SW480 (cell line): Measurements from ENCODE around the gene HIVEP3.

ENCODE experiments used
- DNase-seq: peaks from one replicate; pipeline ENCODE4 v3.0.0-alpha.2; 2016; ENCODE audit warnings: low spot score

HIVEP3 gene

GRCh38 chr1:41847733-41848132 lies 71.0 kb downstream of the HIVEP3 start:
- DNase-seq = no peak

DNA sequence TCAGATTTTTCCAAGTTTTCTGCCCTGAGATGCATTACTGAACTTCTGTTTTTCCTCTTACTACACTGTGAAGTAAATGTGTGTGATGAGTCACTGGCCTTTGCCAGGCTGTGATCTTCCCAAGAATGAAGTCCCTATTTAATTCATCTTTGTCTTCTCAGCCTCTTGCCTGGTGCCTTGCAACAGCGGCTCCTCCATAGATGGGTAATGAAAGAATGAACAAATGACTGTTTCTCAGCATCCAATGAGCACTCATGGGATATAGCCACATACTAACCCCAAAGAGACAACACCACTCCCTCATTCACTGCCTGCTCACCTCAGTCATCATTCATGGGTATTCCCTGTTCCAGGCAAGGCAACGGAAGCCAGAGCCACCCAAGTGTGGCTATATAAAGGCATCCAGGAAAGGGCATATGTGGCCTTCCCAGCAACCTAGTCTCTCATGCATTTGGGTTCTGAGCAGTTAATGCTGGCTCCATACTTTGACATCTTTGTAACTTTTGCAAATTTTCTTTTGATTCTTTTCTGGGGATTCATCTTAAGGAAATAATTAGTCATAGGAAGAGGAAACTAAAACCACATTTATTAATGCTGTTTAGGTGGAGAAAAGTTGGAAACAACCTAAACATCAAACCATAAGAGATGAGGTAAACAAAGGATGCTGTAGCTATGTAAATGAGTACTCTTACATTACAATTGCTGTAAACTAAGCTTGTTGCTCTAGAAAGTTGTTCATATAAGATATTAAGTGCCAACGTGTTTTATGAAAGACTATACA lies 71.9 kb downstream of the HIVEP3 start:
- no peak for DNase-seq

DNA sequence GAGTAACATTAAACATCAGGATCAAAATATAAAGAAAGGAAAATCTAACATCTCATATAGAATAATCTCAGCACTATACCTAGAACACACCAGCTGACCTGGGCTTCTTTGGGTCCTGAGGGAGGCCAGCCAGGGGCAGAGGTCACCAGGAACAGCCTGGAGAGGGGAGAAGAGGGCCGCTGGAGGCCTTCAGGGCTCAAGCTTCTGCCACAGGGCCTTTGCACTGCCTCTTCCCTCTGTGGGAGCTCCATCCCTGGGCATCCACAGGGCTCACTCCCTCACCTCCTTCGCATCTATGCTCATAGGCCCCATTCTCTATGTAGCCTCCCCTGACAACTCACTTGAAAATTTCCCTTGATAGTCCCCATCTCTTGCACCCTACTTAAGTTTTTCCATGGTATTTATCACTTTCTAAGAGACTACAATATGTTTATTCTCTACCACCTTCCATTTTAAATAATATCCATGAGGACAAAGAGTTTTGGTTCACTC lies 73.9 kb downstream of the HIVEP3 start:
- no peak for DNase-seq

DNA sequence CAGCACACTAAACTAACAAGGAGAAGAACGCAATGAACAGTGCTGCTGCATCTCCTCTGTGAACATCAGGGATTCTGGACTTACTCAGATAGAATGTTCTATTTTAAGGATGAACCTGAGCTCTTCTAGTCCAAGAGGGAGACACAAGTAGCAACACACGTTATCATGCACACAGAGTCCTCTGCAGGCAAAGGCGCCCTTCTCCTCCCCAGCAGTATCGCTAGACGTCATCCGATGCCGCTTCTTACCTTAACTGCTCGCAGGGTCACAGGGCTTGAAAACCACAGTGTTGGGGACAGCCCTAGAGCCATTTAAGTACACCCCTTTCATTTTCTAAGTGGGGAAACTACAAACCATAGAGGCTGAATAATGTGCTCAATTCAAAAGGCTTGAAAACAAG lies 74.5 kb downstream of the HIVEP3 start:
- DNase-seq = no peak

DNA sequence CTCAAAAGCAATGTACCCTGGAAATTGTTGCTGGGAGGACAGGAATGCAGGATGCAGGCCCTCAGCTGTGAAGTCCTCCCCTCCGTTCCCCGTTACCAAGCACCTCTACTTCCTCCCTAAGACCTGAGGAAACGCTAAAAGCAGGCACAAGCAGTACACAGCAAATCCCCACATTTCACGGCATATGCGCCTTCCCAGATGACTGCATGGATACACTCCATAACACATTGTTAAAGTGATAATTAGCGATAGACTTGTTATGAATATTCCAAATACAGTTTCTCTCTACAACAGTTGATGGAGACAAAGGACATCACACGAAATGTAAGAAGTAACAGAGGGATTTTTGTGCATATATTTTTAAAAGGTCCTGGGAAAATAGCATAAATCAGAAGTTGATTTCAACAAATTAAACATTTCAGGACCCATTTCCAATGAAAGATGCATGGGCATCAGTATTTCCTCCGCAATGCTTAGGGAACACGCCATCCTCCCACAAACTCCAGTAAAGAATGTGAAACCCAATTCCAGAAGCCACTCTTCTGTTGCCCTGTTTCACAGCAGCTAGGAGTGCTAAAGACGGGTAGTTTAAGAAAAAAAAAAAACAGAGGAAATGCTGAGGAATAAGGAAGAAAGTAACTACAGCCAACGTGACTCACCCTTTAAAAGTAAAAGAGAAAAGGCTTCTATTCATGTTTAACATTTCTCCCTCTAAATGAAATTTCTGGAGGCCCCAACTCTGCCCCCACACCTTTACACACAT lies 75.5 kb downstream of the HIVEP3 start:
- DNase-seq = no peak

GRCh38 chr1:41842326-41842725 lies 76.4 kb downstream of the HIVEP3 start:
- DNase-seq = no peak

- DNase-seq = peak; percentile 98
Observed at GRCh38 chr1:41840592-41841246, 78.0 kb downstream of the HIVEP3 start.

DNA sequence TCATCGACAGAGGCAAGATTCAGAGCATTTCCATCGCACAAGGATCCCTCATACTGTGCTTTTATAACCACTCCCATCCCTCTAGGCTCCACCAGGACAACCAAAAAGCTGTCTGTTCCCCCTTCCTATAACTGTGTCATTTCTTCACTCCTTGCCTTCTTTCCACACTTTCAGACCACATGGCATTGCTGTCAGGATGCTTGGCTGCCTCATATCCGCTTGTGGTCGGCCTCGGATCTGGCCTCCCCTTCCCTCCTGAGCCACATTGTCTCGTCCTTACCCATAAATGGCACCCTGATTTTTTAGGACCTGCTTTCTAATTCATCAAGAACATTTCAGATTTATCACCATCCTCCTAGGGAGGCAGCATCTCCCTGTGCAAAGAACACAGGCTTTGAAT lies 80.5 kb downstream of the HIVEP3 start:
- DNase-seq = no peak

DNA sequence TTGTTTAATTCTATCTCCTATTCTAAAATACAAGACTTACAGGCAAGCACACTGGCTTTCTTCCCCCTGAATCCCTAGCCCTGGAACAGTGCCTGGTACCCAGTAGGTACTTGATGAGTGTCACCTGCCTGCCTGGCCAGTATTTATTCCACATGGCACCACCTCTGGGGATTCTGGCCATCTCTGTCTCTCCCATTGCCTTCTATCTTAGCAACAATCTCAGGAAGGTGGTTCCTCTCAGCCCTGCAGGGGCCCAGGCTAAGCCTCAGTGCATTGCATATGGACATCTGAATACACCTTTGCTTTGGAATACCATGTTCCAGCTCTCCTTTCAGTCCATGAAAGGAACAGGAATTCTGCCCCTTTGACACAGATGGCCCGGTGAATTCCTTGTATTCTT lies 81.0 kb downstream of the HIVEP3 start:
- DNase-seq = no peak

DNA sequence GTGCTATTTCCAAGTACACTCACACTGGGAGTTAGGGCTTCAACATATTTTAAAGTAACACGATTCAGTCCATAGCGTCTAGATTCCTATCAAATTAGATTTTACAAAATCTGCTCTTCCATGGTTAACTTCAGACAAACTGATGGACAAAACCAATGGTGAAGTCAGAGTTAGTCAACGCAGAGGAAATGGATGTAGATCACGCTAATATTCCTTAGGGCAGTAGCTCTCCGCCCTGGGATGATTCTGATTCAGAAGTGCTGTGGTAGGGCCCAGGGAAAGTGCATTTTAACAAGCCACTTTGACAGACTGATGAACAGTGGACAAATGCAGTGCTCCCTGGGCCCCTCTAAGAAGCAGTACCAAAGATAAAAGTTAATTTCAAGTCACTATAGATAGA lies 83.2 kb downstream of the HIVEP3 start:
- DNase-seq = no peak

- DNase-seq = no peak
Observed at GRCh38 chr1:41833519-41834000, 85.2 kb downstream of the HIVEP3 start.

GRCh38 chr1:41830726-41831125 lies 88.0 kb downstream of the HIVEP3 start:
- no peak for DNase-seq

DNA sequence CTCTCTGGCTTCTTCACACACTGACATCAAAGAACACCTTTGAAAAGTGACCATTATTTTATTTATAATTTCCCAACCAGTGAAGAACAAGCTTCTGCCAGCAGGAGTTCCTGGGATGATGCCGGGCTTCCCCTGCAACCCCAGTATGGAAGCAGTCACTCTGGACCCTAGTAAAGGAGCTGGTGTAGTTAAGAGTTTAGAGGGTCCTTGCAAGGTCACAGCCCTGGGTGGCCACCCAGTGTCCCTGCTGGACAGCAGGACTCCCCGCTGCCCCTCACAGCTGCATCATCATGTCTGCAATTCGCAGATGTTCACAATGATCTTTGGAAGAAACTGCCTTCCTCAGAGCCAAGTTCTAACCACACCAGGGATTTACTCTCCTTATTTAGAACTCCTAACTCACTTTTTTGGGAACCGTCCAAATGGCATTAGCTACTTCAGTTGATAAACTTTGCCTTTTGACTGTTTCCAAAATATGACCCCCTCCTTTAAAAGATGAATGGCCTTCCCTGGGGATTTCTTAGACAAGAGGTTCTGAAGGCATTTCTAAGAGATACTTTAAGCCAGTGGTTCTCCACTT lies 90.6 kb downstream of the HIVEP3 start:
- DNase-seq = no peak

DNA sequence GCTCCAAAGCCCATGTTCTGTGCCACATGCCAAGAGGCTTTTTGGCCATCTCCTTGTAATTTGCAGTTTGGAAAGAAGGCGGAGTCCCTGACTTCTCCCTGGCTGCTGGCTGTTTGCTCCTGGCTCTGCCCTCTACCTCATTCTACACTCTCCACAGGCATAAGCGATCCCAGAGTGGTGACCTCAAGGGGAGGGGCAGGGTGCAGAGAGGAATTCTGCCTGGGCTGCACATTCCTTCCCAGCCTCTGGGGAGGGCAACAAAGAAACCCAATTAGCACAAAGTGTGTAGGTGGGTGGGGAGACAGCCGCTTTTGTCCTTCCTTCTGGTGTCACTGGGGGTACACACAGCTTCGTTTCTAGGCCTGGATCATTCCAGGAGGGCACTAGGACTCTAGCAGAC lies 95.3 kb downstream of the HIVEP3 start:
- DNase-seq = peak; percentile 72

GRCh38 chr1:41822866-41823265 lies 95.9 kb downstream of the HIVEP3 start:
- DNase-seq = no peak

GRCh38 chr1:41819843-41820242 lies 98.9 kb downstream of the HIVEP3 start:
- no peak for DNase-seq

DNA sequence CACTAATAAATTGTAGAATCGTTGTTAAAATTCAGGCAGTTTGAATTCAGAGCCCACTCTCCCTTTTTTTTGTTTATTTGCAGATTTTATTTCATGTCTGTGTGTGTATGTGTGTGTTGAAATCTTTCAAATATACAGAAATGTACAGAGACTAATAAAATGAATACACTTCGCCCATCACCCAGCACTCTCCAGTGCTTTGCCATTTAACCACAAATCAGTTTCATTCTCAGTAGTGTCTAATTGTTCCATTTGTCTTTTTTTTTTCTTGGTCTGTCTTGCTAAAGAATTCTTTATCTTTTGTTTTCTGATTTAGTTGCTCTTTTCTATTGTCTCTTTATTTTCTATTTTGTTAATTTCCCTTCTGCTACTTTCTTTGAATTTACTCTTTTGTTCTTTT lies 99.7 kb downstream of the HIVEP3 start:
- no peak for DNase-seq

DNA sequence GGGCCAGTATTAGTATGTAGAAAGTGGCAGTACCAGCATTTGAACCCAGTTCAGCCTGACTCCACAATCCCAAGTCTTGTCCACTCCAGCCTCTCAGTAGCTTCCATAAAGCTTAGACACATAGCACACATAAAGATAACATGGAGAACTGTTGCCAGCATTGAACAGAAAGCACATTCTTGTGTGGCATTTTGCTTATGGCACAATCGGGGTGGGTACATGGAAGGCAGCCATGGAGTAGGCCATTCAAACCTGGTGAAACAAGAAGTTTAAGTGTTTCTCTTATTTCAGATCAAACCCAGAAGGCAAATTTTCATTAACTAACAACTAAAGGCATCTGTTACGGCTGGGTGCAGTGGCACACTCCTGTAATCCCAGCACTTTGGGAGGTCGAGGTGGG lies 102.7 kb downstream of the HIVEP3 start:
- no peak for DNase-seq

GRCh38 chr1:41813755-41814745 lies 104.7 kb downstream of the HIVEP3 start:
- no peak for DNase-seq

DNA sequence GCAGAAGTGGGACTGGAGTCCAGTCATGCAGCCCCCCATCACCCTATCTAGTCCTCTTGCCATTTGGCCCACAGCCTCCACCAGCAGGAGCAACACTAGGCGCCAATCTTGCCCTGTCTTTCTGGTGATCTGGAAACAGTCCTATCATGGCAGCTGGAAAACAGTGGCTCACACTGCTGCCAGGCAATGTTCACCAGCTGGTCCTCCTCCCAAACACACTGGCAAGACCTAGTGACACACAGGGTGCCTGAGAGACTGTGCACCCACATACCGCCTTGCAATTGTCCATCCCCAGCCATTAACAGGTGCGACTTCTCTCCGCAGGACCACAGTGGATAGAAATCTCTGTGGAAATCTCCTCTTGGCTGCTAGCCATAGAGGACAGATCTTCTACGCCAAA lies 105.5 kb downstream of the HIVEP3 start:
- no peak for DNase-seq

DNA sequence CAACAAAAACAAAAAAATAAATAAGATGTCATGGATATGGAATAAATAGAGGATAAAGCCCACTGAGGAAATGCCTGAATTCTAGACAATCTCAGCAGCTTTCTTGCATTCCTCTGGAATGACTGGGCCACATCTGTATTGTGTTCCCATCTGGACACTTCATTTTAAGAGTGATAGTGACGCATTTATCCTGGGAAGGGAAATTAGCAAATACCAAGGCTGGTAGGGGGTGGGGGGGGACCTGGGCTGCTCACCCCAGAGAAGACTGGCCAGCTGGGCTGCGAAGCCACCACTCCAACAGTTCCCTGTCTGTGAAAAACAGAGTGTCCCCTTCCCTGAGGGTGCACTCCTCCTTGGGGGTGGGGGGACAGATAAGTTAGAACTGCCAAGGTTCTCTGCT lies 106.3 kb downstream of the HIVEP3 start:
- DNase-seq = no peak
